ENCODE measurements around the gene SCML1.

Gene SCML1

DNA sequence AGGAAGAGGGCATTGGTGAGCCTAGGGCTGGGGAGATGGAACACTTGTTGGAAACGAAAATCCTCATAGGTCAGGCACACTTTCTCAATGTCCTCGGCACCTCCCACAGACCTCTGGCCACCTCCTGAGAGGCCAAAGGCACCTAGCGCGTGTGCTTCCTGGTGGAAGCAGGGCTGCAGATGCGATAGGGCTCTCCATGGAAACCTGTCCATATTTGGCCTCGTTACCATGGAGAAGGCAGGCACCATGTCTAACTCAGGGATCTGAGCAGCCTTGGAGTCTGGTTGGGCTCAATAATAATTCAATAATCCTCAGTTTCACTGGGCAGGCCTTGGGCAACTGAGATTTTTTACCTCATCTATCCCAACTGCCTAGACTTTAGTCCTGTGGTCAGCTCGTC, 65.5 kb downstream of the SCML1 start:
- TF ChIP-seq, protein P1, sequence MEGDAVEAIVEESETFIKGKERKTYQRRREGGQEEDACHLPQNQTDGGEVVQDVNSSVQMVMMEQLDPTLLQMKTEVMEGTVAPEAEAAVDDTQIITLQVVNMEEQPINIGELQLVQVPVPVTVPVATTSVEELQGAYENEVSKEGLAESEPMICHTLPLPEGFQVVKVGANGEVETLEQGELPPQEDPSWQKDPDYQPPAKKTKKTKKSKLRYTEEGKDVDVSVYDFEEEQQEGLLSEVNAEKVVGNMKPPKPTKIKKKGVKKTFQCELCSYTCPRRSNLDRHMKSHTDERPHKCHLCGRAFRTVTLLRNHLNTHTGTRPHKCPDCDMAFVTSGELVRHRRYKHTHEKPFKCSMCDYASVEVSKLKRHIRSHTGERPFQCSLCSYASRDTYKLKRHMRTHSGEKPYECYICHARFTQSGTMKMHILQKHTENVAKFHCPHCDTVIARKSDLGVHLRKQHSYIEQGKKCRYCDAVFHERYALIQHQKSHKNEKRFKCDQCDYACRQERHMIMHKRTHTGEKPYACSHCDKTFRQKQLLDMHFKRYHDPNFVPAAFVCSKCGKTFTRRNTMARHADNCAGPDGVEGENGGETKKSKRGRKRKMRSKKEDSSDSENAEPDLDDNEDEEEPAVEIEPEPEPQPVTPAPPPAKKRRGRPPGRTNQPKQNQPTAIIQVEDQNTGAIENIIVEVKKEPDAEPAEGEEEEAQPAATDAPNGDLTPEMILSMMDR (IDR thresholded peaks at IDR 0.05): no peak
- Mint-ChIP-seq H3K4me1 (peaks cover 8% of the 10 kb centered on the region), H3K27me3 (ENCODE audit: low read depth, poor library complexity) (peaks cover 11% of the 10 kb centered on the region), H3K4me3 (no peak overlapping the region), H3K36me3 (ENCODE audit: low read depth) (no peaks in the 10 kb centered on the region), H3K9me3 (peaks cover 29% of the 10 kb centered on the region), H3K27ac (no peak overlapping the region)
- DNase-seq: no peak

DNA sequence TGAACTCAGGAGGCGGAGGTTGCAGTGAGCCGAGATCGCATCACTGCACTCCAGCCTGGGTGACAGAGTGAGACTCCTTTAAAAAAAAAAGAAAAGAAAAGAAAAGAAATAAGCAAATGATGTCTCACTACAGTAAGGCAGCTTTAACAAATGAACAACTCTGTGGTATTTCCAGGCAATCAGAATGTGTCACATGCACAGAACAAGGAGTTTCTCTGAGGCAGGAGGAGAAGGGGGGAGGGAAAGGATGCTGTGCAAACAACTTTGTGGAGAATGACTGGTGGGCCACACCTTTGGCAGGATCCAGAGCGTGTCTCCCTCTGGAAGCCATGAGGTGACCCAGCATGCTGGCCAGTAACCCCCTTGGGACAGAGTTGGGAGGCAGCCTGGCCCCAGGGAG, 66.2 kb downstream of the SCML1 start:
- H3K27ac Mint-ChIP-seq: no peak overlapping the region
- no peaks in the 10 kb centered on the region for H3K36me3 Mint-ChIP-seq (ENCODE audit: low read depth)
- H3K4me3 Mint-ChIP-seq: no peak overlapping the region
- H3K9me3 Mint-ChIP-seq: peaks cover 34% of the 10 kb centered on the region
- TF ChIP-seq, protein P1 (IDR thresholded peaks at IDR 0.05): no peak
- no peak for DNase-seq
- peaks cover 11% of the 10 kb centered on the region for H3K27me3 Mint-ChIP-seq (ENCODE audit: low read depth, poor library complexity)
- peaks cover 3% of the 10 kb centered on the region for H3K4me1 Mint-ChIP-seq
